ENCODE results near the gene PECR.

DNA sequence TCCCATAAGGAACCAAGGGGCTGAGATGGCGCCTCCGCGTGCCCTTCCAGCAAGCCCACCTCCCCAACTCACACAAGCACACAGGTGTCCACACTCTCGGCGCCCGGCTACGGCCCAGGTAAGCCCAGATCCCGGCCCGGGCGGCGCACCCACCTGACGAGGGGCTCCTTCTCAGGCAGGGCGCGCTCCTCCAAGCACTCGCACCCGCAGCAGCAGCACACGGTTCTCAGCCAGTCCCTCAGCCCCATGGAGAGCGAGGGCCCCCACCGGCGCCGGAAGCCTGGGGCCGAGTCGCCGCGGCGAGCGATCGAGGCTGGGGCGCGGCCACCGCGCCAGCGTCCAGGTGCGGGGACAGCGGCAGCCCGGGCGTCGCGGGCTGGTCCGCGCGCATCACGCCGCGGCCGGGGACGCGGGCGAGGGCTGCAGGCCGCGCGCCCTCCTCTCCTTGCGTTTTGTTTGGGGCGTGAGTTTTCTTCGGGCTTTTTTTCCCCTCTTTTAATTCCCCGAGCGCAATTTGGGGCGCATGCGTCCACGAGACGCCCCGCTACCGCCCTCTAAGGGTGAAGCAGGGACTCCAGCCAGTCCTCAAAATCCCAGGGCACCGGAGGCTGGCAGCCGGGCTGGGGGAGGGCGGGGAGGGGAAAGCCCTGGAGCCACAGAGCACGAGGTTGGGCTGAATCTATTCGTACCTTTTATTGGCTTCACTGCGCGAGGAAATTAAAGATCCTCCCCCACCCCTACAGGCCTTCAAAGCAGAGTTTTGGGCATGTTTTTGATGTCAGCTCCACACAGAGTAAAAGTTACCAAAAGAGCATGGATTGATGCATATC lies 68.3 kb downstream of the PECR start, which contains the start of gene MREG:
- TF ChIP-seq, protein P1, sequence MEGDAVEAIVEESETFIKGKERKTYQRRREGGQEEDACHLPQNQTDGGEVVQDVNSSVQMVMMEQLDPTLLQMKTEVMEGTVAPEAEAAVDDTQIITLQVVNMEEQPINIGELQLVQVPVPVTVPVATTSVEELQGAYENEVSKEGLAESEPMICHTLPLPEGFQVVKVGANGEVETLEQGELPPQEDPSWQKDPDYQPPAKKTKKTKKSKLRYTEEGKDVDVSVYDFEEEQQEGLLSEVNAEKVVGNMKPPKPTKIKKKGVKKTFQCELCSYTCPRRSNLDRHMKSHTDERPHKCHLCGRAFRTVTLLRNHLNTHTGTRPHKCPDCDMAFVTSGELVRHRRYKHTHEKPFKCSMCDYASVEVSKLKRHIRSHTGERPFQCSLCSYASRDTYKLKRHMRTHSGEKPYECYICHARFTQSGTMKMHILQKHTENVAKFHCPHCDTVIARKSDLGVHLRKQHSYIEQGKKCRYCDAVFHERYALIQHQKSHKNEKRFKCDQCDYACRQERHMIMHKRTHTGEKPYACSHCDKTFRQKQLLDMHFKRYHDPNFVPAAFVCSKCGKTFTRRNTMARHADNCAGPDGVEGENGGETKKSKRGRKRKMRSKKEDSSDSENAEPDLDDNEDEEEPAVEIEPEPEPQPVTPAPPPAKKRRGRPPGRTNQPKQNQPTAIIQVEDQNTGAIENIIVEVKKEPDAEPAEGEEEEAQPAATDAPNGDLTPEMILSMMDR (IDR thresholded peaks at IDR 0.05 in 2 of 3, conservative IDR thresholded peaks at IDR 0.05 in 1 of 3; ENCODE audit: borderline replicate concordance in 1 of 3, insufficient read depth in 1 of 3, low read depth in 2 of 3, low read length in 2 of 3): peak; percentile 35 to 79 (median 59); a peak in 5 of 6 replicates
- TF ChIP-seq EZH2 (IDR thresholded peaks at IDR 0.05): no peak
- TF ChIP-seq, protein P2, sequence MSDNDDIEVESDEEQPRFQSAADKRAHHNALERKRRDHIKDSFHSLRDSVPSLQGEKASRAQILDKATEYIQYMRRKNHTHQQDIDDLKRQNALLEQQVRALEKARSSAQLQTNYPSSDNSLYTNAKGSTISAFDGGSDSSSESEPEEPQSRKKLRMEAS (IDR thresholded peaks at IDR 0.05): peak; percentile 83
- peak; percentile 35 for TF ChIP-seq POLR2AphosphoS5 (IDR thresholded peaks at IDR 0.05; ENCODE audit: low read depth, low read length)
- TF ChIP-seq POLR2A (IDR thresholded peaks at IDR 0.05; ENCODE audit: borderline replicate concordance, extremely low read depth, insufficient read depth, insufficient read length): no peak
- TF ChIP-seq YY1 (IDR thresholded peaks at IDR 0.05; ENCODE audit: extremely low read depth, insufficient replicate concordance, low read depth, low read length): peak; percentile 51
- TF ChIP-seq, protein P3, sequence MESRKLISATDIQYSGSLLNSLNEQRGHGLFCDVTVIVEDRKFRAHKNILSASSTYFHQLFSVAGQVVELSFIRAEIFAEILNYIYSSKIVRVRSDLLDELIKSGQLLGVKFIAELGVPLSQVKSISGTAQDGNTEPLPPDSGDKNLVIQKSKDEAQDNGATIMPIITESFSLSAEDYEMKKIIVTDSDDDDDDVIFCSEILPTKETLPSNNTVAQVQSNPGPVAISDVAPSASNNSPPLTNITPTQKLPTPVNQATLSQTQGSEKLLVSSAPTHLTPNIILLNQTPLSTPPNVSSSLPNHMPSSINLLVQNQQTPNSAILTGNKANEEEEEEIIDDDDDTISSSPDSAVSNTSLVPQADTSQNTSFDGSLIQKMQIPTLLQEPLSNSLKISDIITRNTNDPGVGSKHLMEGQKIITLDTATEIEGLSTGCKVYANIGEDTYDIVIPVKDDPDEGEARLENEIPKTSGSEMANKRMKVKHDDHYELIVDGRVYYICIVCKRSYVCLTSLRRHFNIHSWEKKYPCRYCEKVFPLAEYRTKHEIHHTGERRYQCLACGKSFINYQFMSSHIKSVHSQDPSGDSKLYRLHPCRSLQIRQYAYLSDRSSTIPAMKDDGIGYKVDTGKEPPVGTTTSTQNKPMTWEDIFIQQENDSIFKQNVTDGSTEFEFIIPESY (IDR thresholded peaks at IDR 0.05; ENCODE audit: extremely low read depth, insufficient replicate concordance, low read length): no peak
- TF ChIP-seq EGR1 (IDR thresholded peaks at IDR 0.05; ENCODE audit: low read depth): no peak
- no peak for TF ChIP-seq ZNF274 (IDR thresholded peaks at IDR 0.05; ENCODE audit: low read depth, low read length)
- no peak for TF ChIP-seq SRF (IDR thresholded peaks at IDR 0.05; ENCODE audit: low read depth)
- TF ChIP-seq SIN3A (IDR thresholded peaks at IDR 0.05; ENCODE audit: low read depth): no peak
- TF ChIP-seq, protein P4, sequence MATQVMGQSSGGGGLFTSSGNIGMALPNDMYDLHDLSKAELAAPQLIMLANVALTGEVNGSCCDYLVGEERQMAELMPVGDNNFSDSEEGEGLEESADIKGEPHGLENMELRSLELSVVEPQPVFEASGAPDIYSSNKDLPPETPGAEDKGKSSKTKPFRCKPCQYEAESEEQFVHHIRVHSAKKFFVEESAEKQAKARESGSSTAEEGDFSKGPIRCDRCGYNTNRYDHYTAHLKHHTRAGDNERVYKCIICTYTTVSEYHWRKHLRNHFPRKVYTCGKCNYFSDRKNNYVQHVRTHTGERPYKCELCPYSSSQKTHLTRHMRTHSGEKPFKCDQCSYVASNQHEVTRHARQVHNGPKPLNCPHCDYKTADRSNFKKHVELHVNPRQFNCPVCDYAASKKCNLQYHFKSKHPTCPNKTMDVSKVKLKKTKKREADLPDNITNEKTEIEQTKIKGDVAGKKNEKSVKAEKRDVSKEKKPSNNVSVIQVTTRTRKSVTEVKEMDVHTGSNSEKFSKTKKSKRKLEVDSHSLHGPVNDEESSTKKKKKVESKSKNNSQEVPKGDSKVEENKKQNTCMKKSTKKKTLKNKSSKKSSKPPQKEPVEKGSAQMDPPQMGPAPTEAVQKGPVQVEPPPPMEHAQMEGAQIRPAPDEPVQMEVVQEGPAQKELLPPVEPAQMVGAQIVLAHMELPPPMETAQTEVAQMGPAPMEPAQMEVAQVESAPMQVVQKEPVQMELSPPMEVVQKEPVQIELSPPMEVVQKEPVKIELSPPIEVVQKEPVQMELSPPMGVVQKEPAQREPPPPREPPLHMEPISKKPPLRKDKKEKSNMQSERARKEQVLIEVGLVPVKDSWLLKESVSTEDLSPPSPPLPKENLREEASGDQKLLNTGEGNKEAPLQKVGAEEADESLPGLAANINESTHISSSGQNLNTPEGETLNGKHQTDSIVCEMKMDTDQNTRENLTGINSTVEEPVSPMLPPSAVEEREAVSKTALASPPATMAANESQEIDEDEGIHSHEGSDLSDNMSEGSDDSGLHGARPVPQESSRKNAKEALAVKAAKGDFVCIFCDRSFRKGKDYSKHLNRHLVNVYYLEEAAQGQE (IDR thresholded peaks at IDR 0.05; ENCODE audit: low read depth): no peak
- TF ChIP-seq EZH2phosphoT487 (IDR thresholded peaks at IDR 0.05; ENCODE audit: borderline replicate concordance): no peak
- TF ChIP-seq ELF1 (IDR thresholded peaks at IDR 0.05; ENCODE audit: borderline replicate concordance, low read depth): no peak
